T1000 (cell line): Measurements from ENCODE around the gene AKR7A2.
A peak's percentile ranks its signal among the peaks of the same experiment; 100 is the strongest.
"Not testable (repeated sequence)": the region's sequence is repeated elsewhere in the genome, so short reads cannot be mapped to it uniquely, and the experiment has no call there.

Source experiments
- DNase-seq: peaks from one replicate; lab custom pipeline; 2025; ENCODE audit warnings: mixed read lengths; lab: John Stamatoyannopoulos, UW

The AKR7A2 gene

DNA sequence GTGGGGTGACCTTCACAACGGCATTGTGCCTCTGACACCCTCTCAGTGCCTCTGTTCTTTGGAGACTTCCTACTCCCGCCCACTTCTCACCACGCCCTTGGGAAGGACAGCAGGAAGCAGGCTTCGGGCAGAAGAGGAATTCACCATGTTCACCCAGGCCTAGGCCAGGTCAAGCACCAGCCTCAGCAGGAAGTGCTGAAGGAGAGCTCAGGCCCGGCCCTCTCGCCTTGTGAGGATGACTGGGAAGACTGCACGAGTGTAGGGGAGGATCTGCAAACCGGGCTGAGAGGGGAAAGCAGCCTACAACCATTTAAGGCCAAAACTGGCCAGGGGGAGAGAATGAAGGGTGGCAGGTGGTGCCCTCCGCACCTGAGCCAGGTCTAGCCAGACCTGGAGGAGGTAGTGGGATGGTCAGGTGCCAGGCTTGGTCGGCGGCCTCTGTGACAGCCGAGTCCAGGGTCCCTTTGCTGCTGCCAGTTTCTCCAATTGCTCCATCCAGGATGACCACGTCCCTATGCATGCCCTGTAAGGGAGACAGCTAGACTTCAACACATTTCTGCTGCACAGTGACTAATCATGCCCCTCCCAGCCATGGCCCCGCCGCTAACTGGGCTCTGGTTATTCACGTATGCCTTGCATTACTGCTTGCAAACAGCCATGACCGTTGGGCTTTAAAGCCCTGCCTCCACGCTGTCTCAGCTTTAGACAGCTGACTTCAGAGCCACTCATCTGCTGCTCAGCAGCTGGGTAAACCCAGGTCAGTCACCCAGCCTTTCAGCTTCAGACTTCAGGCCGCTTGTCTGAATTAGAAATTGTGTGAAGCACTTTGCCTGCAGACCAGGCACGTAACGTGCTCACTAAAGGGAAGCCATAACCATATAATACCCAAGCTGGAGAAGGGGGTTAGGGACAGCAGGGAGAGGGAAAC lies 51.5 kb downstream of the AKR7A2 start:
- DNase-seq = peak; percentile 52

- no peak for DNase-seq
Measured at GRCh38 chr1:19258353-19258752, 53.6 kb downstream of the AKR7A2 start.

DNA sequence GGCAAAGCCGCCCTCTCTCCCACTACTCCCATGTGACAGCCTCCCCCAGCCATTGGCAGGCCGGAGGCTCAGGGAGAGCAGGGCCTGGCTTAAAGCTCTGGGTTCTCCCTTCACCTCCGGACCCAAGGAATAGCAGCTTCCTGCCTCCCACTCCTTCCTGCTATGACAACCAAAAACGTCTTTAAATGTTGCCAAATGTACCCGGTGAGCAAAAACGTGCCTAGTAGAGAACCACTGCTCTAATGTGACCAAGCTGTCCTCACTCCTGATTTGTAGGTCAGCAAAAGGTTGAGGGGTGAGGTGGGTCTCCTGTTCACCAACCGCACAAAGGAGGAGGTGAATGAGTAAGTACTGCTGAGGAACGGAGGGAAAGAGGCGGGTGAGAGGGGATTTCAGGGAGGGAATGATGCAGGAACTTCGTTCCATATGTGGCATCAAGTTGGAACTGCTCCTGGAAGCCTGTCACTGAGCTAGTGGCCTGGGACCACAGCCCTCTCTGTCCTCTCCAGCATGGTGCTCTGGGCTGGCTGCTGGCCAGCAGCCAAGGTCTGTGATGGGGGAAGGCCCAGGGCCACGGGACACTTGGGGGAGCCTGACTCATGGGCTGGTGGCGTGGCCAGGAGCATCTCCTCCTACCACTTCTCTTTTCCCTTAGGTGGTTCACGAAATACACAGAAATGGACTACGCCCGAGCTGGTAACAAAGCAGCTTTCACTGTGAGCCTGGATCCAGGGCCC lies 54.6 kb downstream of the AKR7A2 start:
- no peak for DNase-seq

GRCh38 chr1:19256301-19256700 lies 55.6 kb downstream of the AKR7A2 start:
- DNase-seq = not testable (repeated sequence)

- DNase-seq = no peak
Measured at GRCh38 chr1:19255288-19255687, 56.7 kb downstream of the AKR7A2 start.

DNA sequence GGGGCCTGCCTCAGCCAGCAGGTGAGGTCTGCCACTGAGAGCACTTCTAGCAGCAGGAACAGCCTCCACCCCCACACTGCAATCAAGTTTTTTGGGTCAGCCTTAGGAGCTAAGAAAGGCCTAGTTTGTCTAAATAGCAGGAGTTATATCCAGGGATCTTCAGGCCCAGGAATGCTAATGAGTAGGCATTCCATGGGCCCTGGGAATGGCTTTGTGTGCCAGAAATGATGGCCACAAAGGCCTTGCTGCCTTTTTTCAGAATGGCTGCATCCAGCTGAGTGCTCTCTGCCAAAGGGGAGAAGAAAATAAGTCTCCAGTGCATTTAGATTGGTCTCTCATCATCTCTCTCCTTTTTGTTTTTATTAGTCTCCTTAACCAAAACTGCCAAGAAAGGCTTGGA lies 57.5 kb downstream of the AKR7A2 start:
- no peak for DNase-seq
